Limb (tissue), 2 donors: ENCODE data around the gene MRPS9.

Experiments used
- DNase-seq, 2 donors: peaks; one replicate each; pipeline ENCODE4 v3.0.0-alpha.2; 2016; ENCODE audit errors: extremely low spot score in 2 of 2

The MRPS9 gene

DNA sequence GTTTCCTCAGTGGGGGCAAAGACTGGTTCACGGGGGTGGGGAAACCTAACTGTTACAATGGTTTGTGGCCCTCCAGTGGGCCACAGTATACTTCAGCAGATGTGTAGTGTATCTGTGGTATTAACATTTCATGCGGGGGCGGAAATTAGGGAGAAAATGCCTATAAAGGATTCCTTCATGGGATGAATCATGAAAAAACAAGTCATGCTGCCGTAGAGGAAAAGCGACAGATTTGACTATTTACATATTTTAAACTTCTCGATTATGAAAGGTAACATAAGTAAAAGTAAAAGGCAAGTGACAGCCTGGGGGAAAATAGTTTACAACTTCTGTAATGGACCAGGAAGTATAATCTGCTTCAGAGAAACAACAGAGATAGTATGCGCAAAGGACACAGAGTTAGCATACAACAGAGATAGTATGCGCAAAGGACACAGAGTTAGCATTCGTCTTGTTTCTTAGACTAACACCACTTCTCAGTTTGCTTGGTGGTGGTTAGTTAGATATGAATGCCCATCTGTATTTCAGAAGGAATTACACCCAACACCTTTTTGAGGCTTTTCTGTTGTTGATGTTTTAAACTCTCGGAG, 41.1 kb downstream of the MRPS9 start:
- no peak for DNase-seq

DNA sequence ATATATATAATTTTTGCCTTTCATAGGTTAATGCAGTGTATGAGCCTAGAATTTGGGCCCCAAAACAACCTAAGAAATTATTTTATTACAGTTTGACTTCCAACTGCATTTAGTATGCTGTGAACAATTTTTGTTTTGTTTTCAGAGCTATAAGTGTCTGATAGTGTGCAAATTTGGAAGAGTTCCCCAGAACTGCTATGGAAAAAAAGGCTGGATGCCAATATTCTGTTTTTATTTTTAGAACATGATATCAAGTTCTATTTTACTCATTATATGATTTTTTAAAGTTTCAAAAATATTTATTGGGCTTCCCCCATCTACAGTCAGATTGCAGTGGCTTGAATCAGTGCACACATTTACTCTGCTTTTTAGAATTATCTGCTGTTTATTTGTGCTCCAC, 42.6 kb downstream of the MRPS9 start:
- no peak for DNase-seq

DNA sequence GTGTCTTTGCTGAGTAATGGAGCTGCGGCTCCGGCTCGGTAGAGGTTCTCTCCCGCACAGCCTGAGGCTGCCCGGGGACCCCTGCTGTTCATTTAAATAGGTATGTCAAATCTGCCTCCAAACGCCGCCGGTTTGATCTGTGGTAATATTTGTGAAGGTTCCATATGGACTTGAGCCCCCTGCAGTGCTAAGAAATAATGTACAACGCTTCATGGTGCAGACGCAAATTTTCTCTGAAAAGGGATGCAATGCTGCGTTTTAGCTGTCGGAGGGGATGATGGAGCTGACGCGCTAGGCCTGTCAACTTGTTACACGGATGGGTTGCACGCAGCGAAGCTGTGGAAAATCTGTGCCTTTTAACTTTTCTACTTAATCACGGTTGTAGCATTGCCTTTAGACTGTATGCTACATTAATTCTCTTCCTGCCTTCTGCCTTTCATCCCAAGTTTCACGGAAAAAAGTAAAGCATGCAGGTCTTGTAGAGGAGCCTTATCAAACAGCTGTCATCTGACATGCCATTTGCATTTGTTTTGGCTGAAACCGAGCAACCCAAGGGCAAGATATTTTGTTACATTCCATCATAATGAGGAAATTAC, 43.2 kb downstream of the MRPS9 start:
- DNase-seq: peak in 1 of 2 donors; percentile 45

DNA sequence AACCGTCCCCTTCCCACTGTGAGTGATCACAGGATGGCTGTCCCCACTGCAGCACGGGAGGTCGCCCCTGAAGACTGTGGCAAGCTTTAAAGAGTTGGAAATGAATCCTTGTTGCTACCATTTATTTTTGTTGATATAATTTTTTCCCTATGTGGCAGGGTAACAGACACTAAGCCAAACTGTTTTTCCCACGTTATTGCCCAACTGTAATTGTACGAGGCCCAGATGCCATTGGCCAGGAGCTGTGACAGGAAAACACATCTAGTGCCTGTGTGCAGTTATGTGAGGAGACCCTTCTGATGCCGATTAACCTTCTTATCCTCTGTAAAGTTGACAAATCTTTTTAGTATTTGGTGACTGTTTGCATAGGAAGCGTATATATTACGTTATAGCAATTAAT, 44.2 kb downstream of the MRPS9 start:
- no peak for DNase-seq

DNA sequence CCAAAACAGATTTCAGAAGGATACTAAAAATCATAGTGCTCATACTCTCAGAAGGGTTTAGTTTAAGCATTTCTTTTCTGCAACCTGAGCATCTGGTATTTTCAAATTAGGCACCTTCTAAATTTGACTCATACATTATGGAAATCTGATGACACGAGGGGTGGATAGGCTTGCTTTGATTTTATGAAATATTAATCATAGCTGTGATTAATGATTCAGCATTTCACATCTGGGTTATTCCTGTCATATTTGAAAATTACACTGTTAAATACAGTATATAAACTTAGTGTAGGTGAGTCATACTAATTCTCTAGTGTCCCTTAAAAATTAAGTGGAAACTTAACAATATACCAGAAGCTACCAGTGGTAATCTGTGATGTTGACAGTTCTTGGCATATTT, 47.7 kb downstream of the MRPS9 start:
- no peak for DNase-seq

DNA sequence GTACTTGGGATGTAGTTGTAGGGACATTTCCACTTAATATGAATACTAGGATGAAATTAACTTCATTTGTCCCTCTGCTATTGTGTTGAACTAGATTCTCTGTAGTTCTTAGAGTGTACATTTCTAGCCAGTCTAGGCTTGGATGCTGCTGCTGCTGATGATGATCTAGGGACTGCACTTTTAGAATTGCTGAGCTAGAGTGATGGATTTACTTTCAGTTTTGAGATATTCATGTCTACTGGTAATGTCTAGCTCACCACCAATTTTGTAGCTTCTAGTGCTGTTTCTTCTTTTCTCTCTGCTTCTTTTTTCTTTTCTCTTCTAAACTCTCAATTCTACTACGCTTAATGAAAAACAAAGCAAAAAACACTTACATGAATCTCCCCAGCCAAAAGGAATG, 49.4 kb downstream of the MRPS9 start:
- no peak for DNase-seq

DNA sequence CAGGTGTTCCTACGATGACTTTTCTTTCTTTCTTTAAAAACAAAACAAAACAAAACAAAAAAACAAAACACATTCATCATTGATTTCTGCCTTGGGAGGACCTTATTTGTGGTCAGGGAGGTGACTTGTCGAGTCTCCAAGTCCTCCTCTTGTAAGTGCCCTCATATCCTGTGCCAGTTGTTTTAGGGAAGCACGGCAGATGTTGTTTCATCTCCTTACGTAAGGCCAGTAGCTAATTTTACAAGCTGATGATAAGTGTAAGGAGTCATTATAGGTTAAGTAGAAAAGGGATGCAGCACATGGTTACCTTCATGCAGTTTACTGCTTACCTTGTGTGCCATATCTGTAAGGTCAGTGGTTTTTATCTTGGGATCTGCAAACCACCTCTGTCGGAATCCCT, 52.2 kb downstream of the MRPS9 start:
- DNase-seq: no peak

DNA sequence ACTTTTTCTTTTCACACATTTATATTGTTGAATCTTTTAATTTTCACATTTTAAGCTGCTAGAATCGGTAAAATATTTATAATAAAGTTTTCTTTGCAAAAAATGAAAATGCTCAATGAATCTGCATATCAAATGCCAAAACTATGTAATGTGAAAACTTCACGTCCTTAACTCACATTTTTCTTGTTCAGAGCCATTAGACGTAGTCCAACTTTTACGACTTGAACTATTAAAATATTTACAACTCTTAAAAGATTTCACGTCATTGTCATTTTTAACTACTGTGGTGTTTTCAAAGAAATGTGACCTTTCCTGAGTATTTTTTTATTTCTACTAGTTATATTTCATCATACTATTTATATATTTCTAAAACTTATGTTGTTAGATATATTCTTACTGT, 54.9 kb downstream of the MRPS9 start:
- DNase-seq: no peak

DNA sequence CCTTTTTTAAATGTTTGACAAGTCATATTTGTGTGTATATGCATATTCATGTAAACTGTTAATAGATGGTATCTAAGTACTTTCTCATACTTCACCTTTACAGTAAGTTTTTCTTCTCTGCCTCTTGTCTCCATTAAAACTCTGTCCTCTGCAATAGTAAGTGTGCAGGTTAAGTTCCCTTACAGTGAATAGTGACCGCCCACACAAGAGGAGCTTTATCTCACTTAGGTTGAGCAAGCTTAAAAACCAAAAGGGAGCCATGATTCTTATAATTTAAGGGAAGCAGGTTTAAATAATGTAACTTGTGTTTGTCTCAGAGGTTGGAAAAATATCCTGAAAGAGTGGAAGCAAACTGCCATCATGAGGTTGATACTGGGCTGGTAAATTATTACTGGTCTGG, 61.3 kb downstream of the MRPS9 start:
- no peak for DNase-seq

DNA sequence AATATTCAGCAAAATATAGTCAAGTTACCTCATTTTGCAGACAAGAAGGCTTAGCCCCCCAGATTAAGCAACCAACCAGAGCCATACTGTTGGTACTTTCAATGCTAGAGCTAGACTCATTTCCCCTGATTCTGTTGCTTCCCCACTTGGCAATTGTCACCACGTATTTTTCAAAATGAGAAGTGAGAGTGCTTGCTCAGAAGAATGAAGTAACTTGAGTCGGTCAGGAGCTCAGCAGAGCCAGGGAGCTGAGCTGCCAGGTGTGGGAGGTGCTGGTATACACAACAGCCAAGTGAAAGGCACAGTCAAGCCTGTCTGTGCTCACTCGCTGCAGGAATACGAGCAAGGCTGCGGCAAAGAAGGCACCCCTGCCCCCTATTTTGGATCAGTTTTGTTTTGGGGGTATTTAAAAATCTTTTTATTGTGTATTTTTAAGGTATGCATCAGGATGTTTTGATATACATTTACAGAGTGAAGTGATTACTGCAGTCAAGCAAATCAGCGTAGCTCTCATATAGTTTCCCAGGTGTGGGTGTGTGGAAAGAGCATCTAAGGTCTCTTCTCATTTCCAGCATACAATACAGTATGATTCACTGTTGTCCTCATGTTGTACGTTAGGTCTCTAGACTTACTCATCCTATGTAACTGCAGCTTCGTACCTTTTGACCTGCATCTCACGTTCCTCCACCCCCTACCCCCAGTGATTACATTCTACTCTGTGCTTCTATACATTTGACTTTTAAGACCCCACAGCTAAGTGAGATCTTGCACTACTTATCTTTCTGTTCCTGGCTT, 62.4 kb downstream of the MRPS9 start:
- no peak for DNase-seq

DNA sequence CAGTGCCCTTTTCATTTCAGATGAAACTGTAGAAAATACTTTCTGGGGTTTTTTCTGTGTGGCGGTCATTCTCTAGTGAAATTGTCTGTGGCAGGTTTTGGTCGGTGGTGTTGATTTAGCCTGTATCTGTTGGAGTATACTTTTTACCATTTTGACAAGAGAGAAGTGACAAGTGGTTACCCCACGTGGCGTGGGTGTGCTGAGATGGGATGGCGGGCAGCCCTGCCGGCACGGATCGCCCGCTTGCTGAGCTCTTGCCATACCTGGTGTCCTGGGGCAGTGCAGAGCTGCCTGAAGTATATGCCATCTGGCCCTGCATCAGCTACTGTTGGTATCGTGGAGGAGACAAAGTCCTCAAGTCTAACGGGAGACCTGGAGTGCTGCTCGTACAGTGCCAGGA, 64.1 kb downstream of the MRPS9 start:
- no peak for DNase-seq

DNA sequence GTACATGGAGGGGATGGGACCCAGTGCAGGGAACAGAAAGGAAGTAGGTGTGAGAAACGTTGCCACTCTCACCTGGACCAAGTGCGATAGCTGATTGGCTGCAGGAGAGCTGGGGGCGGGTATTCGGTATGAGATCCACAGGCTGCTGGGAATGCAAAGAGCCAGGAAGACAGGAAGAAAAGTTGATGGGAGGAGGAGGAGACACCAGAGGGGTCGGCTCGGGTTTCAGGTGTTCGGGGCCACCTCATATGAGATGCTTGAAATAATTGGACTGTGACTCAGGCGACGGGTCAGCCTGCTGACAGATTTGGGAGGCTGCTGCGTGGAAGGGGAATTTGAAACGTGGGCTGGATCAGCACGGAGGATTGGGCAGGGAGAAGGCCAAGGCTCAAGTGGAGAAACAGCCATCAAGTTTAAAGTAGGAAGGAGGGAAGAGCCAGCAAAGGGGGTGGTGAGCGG, 65.1 kb downstream of the MRPS9 start:
- no peak for DNase-seq

DNA sequence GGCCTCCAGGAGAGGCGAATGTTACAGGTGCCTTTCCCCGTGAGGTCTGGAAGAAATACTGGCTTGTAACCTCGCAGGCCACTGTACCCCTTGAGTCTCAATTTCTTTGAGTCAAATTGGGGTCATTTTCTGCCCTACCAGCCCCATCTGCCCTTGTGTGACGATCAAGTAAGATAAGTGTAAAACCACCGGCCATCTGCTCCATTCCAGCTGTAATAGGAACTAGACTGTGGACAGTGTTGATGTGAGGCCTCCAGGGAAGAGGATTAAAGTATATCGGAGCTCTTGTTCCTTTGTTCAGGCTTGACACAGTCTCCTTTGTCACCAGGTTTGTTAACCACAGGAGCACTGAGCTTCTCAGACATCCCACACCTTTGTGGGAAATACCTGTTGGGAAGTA, 65.6 kb downstream of the MRPS9 start:
- no peak for DNase-seq

DNA sequence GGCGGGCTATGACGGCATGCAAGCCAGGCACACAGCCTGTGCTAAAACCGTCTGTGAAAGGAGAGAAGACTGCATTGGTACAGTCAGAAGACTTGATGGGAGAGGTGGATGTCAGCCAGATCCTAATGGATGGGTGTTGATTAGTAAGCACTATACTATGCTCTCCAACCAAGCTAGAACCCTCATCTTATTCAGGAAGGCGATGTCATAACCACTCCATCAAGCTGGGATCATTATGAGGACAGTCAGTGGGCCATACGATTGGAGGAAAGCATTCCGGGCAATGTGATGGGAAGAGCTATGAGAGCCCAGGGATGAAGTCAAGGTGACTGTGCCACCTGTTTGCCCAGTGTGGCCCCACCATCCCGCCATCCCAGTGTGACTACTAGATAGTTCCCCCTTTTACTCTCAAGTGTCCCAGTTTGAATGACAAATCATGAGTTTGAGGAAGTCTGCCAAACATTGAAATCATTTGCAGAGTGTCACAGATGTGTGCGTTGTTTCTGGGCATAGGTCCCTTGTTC, 66.4 kb downstream of the MRPS9 start:
- DNase-seq: no peak

DNA sequence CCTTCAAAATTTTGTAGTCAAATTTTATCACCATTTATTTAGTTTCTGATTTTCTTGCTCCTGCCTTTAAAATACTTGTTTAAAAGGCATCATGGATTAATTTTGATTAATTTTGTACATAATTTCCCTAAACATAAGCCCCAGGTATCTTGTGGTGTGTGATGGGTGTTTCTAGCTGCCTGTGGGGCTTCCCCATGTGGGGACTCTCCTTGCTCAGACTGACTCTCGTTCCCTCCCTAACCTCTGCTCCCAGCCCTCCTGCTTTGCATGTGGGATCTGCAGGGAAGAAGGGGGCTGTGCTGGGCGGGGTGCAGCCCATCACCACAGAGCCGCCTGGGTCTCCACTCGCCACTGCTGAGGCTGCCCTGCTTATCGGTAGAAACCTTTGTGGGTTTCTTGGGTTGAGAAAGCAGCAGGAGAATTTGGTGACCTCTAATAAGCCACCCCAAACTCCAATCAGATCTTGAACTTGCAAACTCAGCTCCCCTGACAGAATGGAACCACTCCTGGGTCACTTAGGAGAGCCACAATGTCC, 72.5 kb downstream of the MRPS9 start:
- no peak for DNase-seq

DNA sequence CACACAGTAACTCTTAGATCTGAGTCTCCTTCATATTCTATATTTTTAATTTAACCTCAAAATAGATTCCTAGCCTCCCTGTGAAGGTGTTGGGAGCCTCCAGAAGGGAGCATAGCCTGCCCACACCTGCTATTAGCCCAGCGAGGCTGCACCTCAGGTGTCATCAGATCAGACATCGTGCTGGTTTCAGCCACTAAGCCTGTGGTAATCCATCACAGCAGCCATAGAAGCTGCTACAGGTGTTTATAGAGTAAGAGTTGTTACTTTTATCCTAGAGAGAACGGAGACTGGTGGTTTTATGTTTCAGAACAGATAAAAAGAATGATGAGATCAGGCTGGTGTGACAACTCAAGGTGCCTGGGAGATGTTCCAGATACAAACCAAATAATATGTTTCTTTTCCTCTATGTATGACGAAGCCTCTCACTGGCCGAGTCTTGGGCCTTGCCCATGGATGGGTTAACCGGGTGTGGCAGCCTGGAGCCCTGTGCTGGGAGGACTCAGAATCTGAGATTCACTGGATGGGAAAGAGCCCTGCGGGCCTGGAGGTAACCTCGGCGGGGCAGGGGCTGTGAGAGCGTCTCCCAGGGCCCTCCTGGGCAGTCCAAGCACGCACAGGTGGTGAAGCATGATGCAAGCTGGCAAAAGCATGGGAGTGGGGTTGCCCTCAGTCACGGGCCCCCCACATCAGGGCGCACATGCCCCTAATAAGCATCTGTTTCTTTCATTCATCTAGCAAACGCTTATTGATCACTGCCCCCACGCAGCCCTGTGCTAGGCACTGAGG, 73.7 kb downstream of the MRPS9 start:
- no peak for DNase-seq

DNA sequence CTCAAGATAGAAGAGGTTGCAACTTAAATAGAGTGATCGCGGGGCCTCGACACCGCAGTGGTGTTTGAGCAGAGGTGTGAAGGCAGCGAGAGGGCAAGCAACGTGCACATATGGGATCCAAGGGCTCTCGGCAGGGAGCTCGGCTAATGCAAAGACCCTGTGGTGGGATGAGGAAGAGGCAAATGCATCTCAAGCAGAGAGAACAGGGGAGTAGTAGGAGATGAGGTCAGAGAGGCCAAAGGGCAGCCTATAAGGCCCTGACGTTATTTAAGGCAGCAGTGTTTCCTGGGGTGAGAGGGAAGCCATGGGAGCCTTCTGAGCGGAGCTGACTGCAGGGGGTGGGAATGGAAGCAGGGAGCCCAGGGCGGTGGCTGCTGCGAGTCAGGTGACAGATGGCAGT, 74.5 kb downstream of the MRPS9 start:
- DNase-seq: no peak

DNA sequence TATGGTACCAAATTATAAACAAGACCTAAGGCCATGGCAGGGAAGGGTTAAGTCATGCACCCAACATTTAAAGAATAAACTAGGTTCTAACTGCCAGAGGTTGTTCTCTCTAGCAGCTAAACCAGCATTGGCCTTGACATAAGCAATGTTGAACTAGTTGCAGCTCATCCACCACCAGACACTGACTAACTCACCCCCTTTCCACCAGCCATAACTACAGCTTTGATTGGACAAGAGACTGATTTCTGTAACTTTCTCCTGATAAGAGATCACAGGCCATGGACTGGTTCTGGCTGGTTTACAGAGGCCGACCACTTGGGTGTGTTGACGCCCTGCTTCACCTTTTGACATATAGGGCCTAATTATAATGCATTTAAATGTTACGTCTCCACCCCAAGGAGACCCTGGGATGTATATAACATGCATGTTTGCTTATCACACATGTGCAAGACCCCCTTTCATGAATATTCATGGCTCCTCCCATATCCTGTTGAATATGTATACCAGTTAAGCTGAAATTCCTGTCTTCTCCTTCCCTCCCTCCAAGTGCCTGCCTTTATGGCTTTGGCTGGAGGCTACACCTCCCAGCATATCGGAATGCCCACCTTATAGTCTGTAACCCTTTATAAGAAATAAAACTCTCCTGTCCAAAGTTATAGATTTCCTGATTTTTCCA, 75.9 kb downstream of the MRPS9 start:
- DNase-seq: no peak

DNA sequence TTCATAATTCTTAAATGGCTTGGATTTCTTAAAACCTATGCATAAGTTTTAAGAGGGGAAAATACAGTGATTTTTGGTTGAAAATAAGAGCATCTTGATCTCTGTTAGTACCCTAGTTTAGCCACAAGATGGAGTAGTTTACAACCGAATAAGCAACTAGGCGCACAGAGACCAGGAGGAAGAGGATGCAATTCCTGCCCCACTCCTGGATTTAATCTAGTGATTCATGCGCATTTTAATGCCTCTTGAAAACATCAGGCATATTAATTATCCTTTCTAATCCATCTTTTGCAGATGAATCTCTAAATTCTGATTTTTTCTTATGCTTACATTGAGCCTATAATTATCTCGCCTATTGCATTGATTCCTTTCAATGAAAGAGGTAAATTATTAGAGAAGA, 76.7 kb downstream of the MRPS9 start:
- DNase-seq: peak in 1 of 2 donors; percentile 77

DNA sequence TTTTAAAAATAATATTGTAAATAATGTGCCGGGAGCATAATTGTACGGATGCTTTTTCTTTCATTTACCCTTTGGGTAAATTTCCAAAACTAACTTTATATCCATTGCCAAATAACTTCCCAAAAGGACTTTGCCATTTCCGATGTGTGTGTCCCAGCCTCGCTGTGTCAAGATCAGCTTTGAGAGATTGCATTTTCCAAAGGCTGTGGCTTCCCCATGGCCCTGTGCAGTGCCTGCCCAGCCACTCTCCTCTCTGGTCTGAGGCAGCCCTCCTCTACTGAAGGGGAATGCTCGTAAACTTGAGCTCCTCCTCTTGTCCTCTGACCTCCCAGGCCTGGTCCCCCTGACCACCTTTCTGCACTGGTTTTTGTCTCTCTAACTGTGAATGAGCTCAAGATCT, 78.5 kb downstream of the MRPS9 start:
- DNase-seq: no peak

DNA sequence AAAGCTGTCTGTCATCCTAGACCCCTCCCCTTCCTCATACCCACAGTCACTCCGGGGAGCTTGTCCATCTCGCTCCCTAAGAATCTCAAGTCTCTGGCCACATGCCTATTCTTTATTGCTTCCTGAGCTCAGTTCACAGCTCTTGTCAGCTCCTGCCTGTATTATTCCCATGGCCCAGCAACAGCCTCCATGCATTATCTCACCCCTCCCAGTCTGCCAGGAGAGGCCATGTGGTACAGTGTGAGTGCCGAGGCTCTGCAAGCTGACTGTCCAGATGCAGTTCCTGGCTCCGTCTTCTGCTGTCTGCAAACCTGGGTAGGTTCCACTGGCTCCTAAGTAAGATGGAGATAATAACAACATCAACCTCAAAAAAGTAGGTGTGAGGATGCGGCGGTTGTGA, 79.7 kb downstream of the MRPS9 start:
- no peak for DNase-seq
